ENCODE results near the gene HEXD. TPM values are rescaled to one million over a fixed set of nuclear protein-coding genes. Genes with fewer than 3 reads are reported as not detected.

Gene HEXD
- total RNA-seq, 2 experiments from 2014 or later: 47.6 to 53.6 TPM

GRCh38 chr17:82480318-82480717, 62.2 kb downstream of the HEXD start:
- H3K27ac Mint-ChIP-seq: no peak overlapping the region
- H3K9me3 Mint-ChIP-seq (ENCODE audit: insufficient read depth): no peaks in the 10 kb centered on the region
- peaks cover 56% of the 10 kb centered on the region for H3K36me3 Mint-ChIP-seq (ENCODE audit: low read depth)
- CTCF ChIA-PET: interaction anchor here (0.8 to 1.2 kb wide), 2 partner anchors 71 to 73 kb away, joined by 3 to 5 read pairs; no protein-coding TSS in a partner anchor
- POLR2A ChIA-PET: interaction anchor here (1.2 kb wide), 1 partner anchor 31 kb away, joined by 3 read pairs; no protein-coding TSS in a partner anchor
- H3K4me3 Mint-ChIP-seq: no peak overlapping the region
- DNase-seq (no peak), ATAC-seq (no peak)
- H3K4me1 Mint-ChIP-seq (ENCODE audit: low read depth): peaks cover 30% of the 10 kb centered on the region
- H3K27me3 Mint-ChIP-seq (ENCODE audit: low read depth): no peaks in the 10 kb centered on the region

- Mint-ChIP-seq H3K27ac (no peak overlapping the region), H3K27me3 (ENCODE audit: low read depth) (no peaks in the 10 kb centered on the region), H3K36me3 (ENCODE audit: low read depth) (peaks cover 63% of the 10 kb centered on the region), H3K9me3 (ENCODE audit: insufficient read depth) (no peaks in the 10 kb centered on the region), H3K4me1 (ENCODE audit: low read depth) (peaks cover 36% of the 10 kb centered on the region), H3K4me3 (no peak overlapping the region)
- POLR2A ChIA-PET: no interaction called here
- no peak for ATAC-seq
- CTCF ChIA-PET: no interaction called here
- DNase-seq: no peak
Measured at GRCh38 chr17:82483204-82483660, 65.1 kb downstream of the HEXD start.

- H3K27ac Mint-ChIP-seq: no peak overlapping the region
- POLR2A ChIA-PET: no interaction called here
- CTCF ChIA-PET: no interaction called here
- H3K9me3 Mint-ChIP-seq (ENCODE audit: insufficient read depth): no peaks in the 10 kb centered on the region
- DNase-seq: no peak
- H3K36me3 Mint-ChIP-seq (ENCODE audit: low read depth): peaks cover 63% of the 10 kb centered on the region
- peaks cover 30% of the 10 kb centered on the region for H3K4me1 Mint-ChIP-seq (ENCODE audit: low read depth)
- H3K4me3 Mint-ChIP-seq: no peak overlapping the region
- no peak for ATAC-seq
- no peaks in the 10 kb centered on the region for H3K27me3 Mint-ChIP-seq (ENCODE audit: low read depth)
Measured at GRCh38 chr17:82483836-82484235, 65.7 kb downstream of the HEXD start.

- peaks cover 50% of the 10 kb centered on the region for H3K36me3 Mint-ChIP-seq (ENCODE audit: low read depth)
- CTCF ChIA-PET: no interaction called here
Measured at GRCh38 chr17:82486231-82487094, 68.3 kb downstream of the HEXD start.

GRCh38 chr17:82487910-82488309, 69.8 kb downstream of the HEXD start:
- no peaks in the 10 kb centered on the region for H3K9me3 Mint-ChIP-seq (ENCODE audit: insufficient read depth)
- no peaks in the 10 kb centered on the region for H3K27me3 Mint-ChIP-seq (ENCODE audit: low read depth)
- POLR2A ChIA-PET: no interaction called here
- CTCF ChIA-PET: no interaction called here
- DNase-seq (no peak), ATAC-seq (no peak)
- peaks cover 41% of the 10 kb centered on the region for H3K36me3 Mint-ChIP-seq (ENCODE audit: low read depth)
- H3K4me3 Mint-ChIP-seq: no peak overlapping the region
- peaks cover 22% of the 10 kb centered on the region for H3K4me1 Mint-ChIP-seq (ENCODE audit: low read depth)
- H3K27ac Mint-ChIP-seq: no peak overlapping the region

More at GRCh38 chr17:82486231-82487094, 68.3 kb downstream of the HEXD start:
- H3K27ac Mint-ChIP-seq: peak overlapping the region; percentile 84
- peak overlapping the region; percentile 17 for H3K4me3 Mint-ChIP-seq
- POLR2A ChIA-PET: no interaction called here
- DNase-seq: no peak
- H3K4me1 Mint-ChIP-seq (ENCODE audit: low read depth): peaks cover 20% of the 10 kb centered on the region
- no peaks in the 10 kb centered on the region for H3K9me3 Mint-ChIP-seq (ENCODE audit: insufficient read depth)
- no peaks in the 10 kb centered on the region for H3K27me3 Mint-ChIP-seq (ENCODE audit: low read depth)
- ATAC-seq: no peak

GRCh38 chr17:82489117-82489516, 71.0 kb downstream of the HEXD start:
- H3K27me3 Mint-ChIP-seq (ENCODE audit: low read depth): no peaks in the 10 kb centered on the region
- no peak overlapping the region for H3K4me3 Mint-ChIP-seq
- no peak for DNase-seq
- ChIA-PET POLR2A (interaction anchor here (0.7 kb wide), 1 partner anchor 45 kb away, joined by 4 read pairs; no protein-coding TSS in a partner anchor), CTCF (interaction anchor here (0.9 kb wide), 1 partner anchor 15 kb away, joined by 3 read pairs; no protein-coding TSS in a partner anchor)
- ATAC-seq: no peak
- peaks cover 30% of the 10 kb centered on the region for H3K4me1 Mint-ChIP-seq (ENCODE audit: low read depth)
- peaks cover 33% of the 10 kb centered on the region for H3K36me3 Mint-ChIP-seq (ENCODE audit: low read depth)
- no peak overlapping the region for H3K27ac Mint-ChIP-seq
- no peaks in the 10 kb centered on the region for H3K9me3 Mint-ChIP-seq (ENCODE audit: insufficient read depth)

- DNase-seq: no peak
- H3K4me3 Mint-ChIP-seq: no peak overlapping the region
- H3K4me1 Mint-ChIP-seq (ENCODE audit: low read depth): peaks cover 35% of the 10 kb centered on the region
- peaks cover 28% of the 10 kb centered on the region for H3K36me3 Mint-ChIP-seq (ENCODE audit: low read depth)
- ChIA-PET POLR2A (interaction anchor here (0.7 kb wide), 1 partner anchor 44 kb away, joined by 4 read pairs; no protein-coding TSS in a partner anchor), CTCF (no interaction called here)
- H3K27ac Mint-ChIP-seq: no peak overlapping the region
- H3K9me3 Mint-ChIP-seq (ENCODE audit: insufficient read depth): no peaks in the 10 kb centered on the region
- no peak for ATAC-seq
- H3K27me3 Mint-ChIP-seq (ENCODE audit: low read depth): no peaks in the 10 kb centered on the region
Measured at GRCh38 chr17:82489851-82490511, 71.8 kb downstream of the HEXD start.

- DNase-seq (no peak), ATAC-seq (no peak)
- CTCF ChIA-PET: no interaction called here
- no peaks in the 10 kb centered on the region for H3K27me3 Mint-ChIP-seq (ENCODE audit: low read depth)
- POLR2A ChIA-PET: no interaction called here
- peaks cover 35% of the 10 kb centered on the region for H3K4me1 Mint-ChIP-seq (ENCODE audit: low read depth)
- H3K9me3 Mint-ChIP-seq (ENCODE audit: insufficient read depth): no peaks in the 10 kb centered on the region
- H3K27ac Mint-ChIP-seq: peak overlapping the region; percentile 33
- H3K4me3 Mint-ChIP-seq: no peak overlapping the region
- peaks cover 22% of the 10 kb centered on the region for H3K36me3 Mint-ChIP-seq (ENCODE audit: low read depth)
Measured at GRCh38 chr17:82490512-82491195, 72.5 kb downstream of the HEXD start.

- no peaks in the 10 kb centered on the region for H3K9me3 Mint-ChIP-seq (ENCODE audit: insufficient read depth)
- H3K27ac Mint-ChIP-seq: no peak overlapping the region
- no peak for ATAC-seq
- H3K4me1 Mint-ChIP-seq (ENCODE audit: low read depth): peaks cover 35% of the 10 kb centered on the region
- H3K4me3 Mint-ChIP-seq: no peak overlapping the region
- no peak for DNase-seq
- peaks cover 17% of the 10 kb centered on the region for H3K36me3 Mint-ChIP-seq (ENCODE audit: low read depth)
- CTCF ChIA-PET: no interaction called here
- no peaks in the 10 kb centered on the region for H3K27me3 Mint-ChIP-seq (ENCODE audit: low read depth)
- POLR2A ChIA-PET: no interaction called here
Measured at GRCh38 chr17:82491196-82491530, 73.0 kb downstream of the HEXD start.

GRCh38 chr17:82491533-82491932, 73.4 kb downstream of the HEXD start:
- no peak overlapping the region for H3K4me3 Mint-ChIP-seq
- H3K27ac Mint-ChIP-seq: no peak overlapping the region
- peaks cover 35% of the 10 kb centered on the region for H3K4me1 Mint-ChIP-seq (ENCODE audit: low read depth)
- H3K9me3 Mint-ChIP-seq (ENCODE audit: insufficient read depth): no peaks in the 10 kb centered on the region
- ATAC-seq (no peak), DNase-seq (no peak)
- ChIA-PET CTCF (no interaction called here), POLR2A (no interaction called here)
- H3K36me3 Mint-ChIP-seq (ENCODE audit: low read depth): peaks cover 14% of the 10 kb centered on the region
- no peaks in the 10 kb centered on the region for H3K27me3 Mint-ChIP-seq (ENCODE audit: low read depth)

Data from activated CD8-positive, alpha-beta T cell treated with anti-CD3 and anti-CD28 coated beads, Interleukin-2, amount 10 ng/mL, durations not matched to agents 7 days and 5 days (primary cell).